ENCODE results near the gene GLO1.

Gene GLO1

DNA sequence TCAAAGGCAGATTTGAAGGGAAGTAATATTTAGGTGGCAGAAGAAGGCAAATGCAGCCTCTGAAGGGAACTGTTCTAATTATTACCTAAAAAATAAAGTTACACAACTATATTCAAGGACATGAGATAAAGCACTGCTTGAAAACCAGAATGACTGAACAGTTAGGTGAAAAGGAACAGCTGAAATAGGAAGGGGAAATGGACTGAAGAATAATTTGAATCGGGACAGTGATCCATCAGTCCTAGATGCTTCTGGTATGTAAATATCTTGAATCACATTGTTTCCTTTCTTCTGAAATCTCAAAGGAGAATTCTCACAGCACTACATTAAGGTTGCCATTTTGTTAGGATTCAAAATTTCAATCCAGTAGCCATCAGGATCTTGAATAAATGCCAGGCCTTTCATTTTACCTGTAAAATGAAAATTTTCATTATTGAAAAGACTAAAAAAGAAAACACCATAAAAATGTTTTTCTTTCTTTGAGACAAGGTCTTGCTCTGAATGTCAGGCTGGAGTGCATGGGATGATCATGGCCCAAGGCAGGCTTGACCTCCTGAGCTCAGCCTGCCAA is 25.9 kb downstream of the GLO1 start:
- TF ChIP-seq, protein P1, sequence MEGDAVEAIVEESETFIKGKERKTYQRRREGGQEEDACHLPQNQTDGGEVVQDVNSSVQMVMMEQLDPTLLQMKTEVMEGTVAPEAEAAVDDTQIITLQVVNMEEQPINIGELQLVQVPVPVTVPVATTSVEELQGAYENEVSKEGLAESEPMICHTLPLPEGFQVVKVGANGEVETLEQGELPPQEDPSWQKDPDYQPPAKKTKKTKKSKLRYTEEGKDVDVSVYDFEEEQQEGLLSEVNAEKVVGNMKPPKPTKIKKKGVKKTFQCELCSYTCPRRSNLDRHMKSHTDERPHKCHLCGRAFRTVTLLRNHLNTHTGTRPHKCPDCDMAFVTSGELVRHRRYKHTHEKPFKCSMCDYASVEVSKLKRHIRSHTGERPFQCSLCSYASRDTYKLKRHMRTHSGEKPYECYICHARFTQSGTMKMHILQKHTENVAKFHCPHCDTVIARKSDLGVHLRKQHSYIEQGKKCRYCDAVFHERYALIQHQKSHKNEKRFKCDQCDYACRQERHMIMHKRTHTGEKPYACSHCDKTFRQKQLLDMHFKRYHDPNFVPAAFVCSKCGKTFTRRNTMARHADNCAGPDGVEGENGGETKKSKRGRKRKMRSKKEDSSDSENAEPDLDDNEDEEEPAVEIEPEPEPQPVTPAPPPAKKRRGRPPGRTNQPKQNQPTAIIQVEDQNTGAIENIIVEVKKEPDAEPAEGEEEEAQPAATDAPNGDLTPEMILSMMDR (conservative IDR thresholded peaks at IDR 0.05; ENCODE audit: low read depth, low read length) = no peak
- H3K27me3 ChIP-seq (ENCODE audit: insufficient read depth, low read depth) = no peaks in the 10 kb centered on the region
- H3K4me3 ChIP-seq (IDR thresholded peaks at IDR 0.05; ENCODE audit: insufficient read depth, low read depth, low read length) = no peak overlapping the region
- no peaks in the 10 kb centered on the region for H3K79me2 ChIP-seq (ENCODE audit: insufficient read depth, low read depth)
- H3K36me3 ChIP-seq (ENCODE audit: insufficient read depth) = peaks cover 4% of the 10 kb centered on the region; the same call in 1 of the 2 replicates
- H2AFZ ChIP-seq (ENCODE audit: low read depth) = no peak overlapping the region
- H3K4me2 ChIP-seq = no peak overlapping the region
- no peak overlapping the region for H3K9ac ChIP-seq
- H3K27ac ChIP-seq = no peak overlapping the region
- no peaks in the 10 kb centered on the region for H4K20me1 ChIP-seq (ENCODE audit: insufficient read depth)
- H3K4me1 ChIP-seq (ENCODE audit: low read depth, poor library complexity, severe bottlenecking) = peaks cover 2% of the 10 kb centered on the region

DNA sequence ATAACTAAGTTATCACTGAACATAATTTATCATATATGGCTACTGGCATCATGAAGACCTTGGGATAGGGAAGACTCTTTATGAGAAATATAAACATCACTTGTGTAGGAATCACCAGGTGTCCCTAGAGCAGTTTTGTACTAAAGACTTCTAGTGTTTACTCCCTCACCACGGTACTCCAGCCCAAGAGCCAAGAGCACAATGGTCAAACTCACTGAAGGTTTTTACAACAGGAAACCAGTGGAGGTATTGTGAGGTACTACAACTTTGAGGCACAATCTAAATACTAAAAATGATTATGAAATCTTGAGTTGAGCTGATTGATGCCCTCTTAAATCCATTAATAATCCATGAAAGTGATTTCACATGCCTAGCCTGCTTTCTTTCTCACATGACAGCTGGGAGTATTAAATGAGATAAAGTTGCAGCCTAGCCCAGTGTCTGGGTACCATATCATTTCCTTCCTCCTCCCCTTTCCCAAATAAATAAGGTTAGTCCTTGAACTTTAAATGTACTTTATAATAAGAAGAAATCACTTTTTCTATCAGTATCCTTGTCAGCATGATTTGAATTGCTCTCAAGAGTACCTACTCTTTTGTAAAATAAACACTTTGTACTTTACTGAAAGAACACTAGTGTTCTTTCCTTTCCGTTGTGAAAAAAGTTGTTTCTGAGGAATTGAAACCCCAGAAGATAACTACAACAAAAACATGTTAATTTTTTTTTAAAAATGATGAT is 26.5 kb downstream of the GLO1 start:
- H3K4me1 ChIP-seq (ENCODE audit: low read depth, poor library complexity, severe bottlenecking) = peaks cover 4% of the 10 kb centered on the region
- no peaks in the 10 kb centered on the region for H3K27me3 ChIP-seq (ENCODE audit: insufficient read depth, low read depth)
- no peak overlapping the region for H3K9ac ChIP-seq
- TF ChIP-seq, protein P1 (conservative IDR thresholded peaks at IDR 0.05; ENCODE audit: low read depth, low read length) = no peak
- H4K20me1 ChIP-seq (ENCODE audit: insufficient read depth) = no peaks in the 10 kb centered on the region
- H3K36me3 ChIP-seq (ENCODE audit: insufficient read depth) = no peaks in the 10 kb centered on the region
- H3K4me2 ChIP-seq = no peak overlapping the region
- no peak overlapping the region for H3K27ac ChIP-seq
- H3K4me3 ChIP-seq (IDR thresholded peaks at IDR 0.05; ENCODE audit: insufficient read depth, low read depth, low read length) = no peak overlapping the region
- no peaks in the 10 kb centered on the region for H3K79me2 ChIP-seq (ENCODE audit: insufficient read depth, low read depth)
- H2AFZ ChIP-seq (ENCODE audit: low read depth) = no peak overlapping the region

DNA sequence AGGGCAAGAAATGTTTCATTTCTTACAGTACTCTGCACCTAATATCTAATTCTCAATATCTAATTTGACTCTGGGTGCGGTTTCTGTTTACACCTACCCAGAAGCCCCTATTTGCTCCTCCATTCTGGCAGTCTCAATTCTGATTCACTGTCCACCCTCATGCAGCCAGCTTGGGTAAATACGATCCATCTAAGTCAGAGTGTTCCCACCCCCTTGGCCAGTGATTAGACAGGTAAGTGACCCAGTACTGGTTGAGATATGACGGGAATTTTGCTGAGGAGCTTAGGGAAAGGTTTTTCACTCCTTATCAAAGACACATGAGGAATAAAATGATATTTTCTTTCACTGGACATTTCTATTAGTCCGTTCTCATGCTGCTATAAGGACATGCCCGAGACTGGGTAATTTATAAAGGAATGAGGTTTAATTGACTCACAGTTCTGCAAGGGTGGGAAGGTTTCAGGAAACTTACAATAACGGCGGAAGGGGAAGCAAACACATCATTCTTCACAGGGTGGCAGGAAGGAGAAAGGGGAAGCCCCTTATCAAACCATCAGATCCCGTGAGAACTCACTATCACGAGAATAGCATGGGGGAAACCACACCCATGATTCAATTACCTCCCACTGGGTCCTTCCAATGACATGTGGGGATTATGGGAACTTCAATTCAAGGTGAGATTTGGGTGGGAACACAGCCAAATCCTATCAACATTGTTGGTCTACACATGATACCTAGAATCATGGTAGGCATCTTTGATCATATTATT is 29.4 kb downstream of the GLO1 start:
- Histone ChIP-seq H3K4me1 (ENCODE audit: low read depth, poor library complexity, severe bottlenecking) (peaks cover 4% of the 10 kb centered on the region), H3K9ac (no peak overlapping the region), H4K20me1 (ENCODE audit: insufficient read depth) (no peaks in the 10 kb centered on the region), H3K4me3 (IDR thresholded peaks at IDR 0.05; ENCODE audit: insufficient read depth, low read depth, low read length) (no peak overlapping the region), H3K27ac (no peak overlapping the region), H3K79me2 (ENCODE audit: insufficient read depth, low read depth) (no peaks in the 10 kb centered on the region), H2AFZ (ENCODE audit: low read depth) (no peak overlapping the region), H3K27me3 (ENCODE audit: insufficient read depth, low read depth) (no peaks in the 10 kb centered on the region), H3K4me2 (no peak overlapping the region), H3K36me3 (ENCODE audit: insufficient read depth) (no peaks in the 10 kb centered on the region)
- TF ChIP-seq, protein P1 (conservative IDR thresholded peaks at IDR 0.05; ENCODE audit: low read depth, low read length) = no peak

DNA sequence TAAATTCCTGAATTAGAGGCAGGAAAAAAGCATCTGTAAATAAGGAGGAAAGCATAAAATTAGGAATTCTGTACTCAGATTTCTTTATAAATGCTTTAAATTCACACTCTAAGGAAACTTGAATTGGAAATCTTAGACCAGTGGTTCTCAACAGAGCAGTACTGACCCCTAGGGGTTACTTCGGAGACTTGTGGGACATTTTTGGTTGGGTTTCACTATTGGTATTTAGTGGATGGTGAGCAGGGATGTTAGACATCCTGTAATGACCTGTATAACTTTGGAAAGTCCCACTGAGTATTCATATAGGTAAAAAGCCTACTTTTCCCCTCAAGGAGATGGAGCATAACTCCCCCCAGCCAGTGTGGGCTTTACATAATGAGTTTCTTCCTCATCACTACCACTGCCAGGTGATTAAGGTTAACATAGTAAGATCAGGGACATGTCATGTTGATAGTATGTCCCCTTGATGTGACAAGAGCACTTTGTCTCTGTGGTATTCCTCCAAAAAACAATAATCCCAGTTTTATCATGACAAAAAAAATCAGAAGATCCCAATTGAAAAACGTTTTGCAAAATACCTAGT is 31.0 kb downstream of the GLO1 start:
- H3K4me2 ChIP-seq = no peak overlapping the region
- no peaks in the 10 kb centered on the region for H3K36me3 ChIP-seq (ENCODE audit: insufficient read depth)
- no peaks in the 10 kb centered on the region for H3K79me2 ChIP-seq (ENCODE audit: insufficient read depth, low read depth)

More for the DNA sequence above, 31.0 kb downstream of the GLO1 start:
- TF ChIP-seq, protein P1 (conservative IDR thresholded peaks at IDR 0.05; ENCODE audit: low read depth, low read length) = peak; percentile 79
- no peak overlapping the region for H2AFZ ChIP-seq (ENCODE audit: low read depth)
- H3K4me3 ChIP-seq (IDR thresholded peaks at IDR 0.05; ENCODE audit: insufficient read depth, low read depth, low read length) = no peak overlapping the region
- no peak overlapping the region for H3K27ac ChIP-seq
- no peak overlapping the region for H3K9ac ChIP-seq
- no peaks in the 10 kb centered on the region for H4K20me1 ChIP-seq (ENCODE audit: insufficient read depth)
- peaks cover 4% of the 10 kb centered on the region for H3K4me1 ChIP-seq (ENCODE audit: low read depth, poor library complexity, severe bottlenecking)
- H3K27me3 ChIP-seq (ENCODE audit: insufficient read depth, low read depth) = no peaks in the 10 kb centered on the region

Data from KMS-11 (cell line).